ENCODE measurements around the gene ZNF616.
A peak's percentile ranks its signal among the peaks of the same experiment; 100 is the strongest.

GRCh38 chr19:52115526-52116053, 24.1 kb downstream of the ZNF616 start:
- peak; percentile 99 for TF ChIP-seq ZNF274 (IDR thresholded peaks at IDR 0.05; ENCODE audit: low read depth, low read length)
- no peak for TF ChIP-seq YY1 (IDR thresholded peaks at IDR 0.05; ENCODE audit: insufficient read depth, insufficient read length)
- no peak for TF ChIP-seq SUZ12 (IDR thresholded peaks at IDR 0.05; ENCODE audit: extremely low read depth, insufficient read depth, insufficient read length)
